HepG2 (cell line): ENCODE data around the gene MAST1. TPM values are rescaled to one million over a fixed set of nuclear protein-coding genes. Genes with fewer than 3 reads are reported as not detected.

Experiments used
- HNF1A ChIP-seq, 2 experiments: sonication (generic) in 1 of 2; formaldehyde crosslinking in 1 of 2; IDR thresholded peaks; 2 replicates each; pipeline versions ENCODE4 v1.4.0 to v1.6.1; 2016 to 2020; ENCODE audit warnings: borderline replicate concordance in 1 of 2, low read depth in 1 of 2, mild to moderate bottlenecking in 1 of 2, missing genetic modification reagents in 1 of 2
- LRRFIP1 ChIP-seq: sonication (generic); formaldehyde crosslinking; conservative IDR thresholded peaks from 2 replicates; pipeline ENCODE4 v1.4.0; 2020; ENCODE audit warnings: missing genetic modification reagents
- MIXL1 ChIP-seq: IDR thresholded peaks from 2 replicates; pipeline ENCODE4 v1.6.1; 2016
- MLLT10 ChIP-seq: sonication (generic); formaldehyde crosslinking; IDR thresholded peaks from 2 replicates; pipeline ENCODE4 v1.4.0; 2020; ENCODE audit warnings: missing genetic modification reagents
- NR2C2 ChIP-seq: sonication (generic); formaldehyde crosslinking; IDR thresholded peaks from 2 replicates; pipeline ENCODE4 v1.4.0; 2020; ENCODE audit warnings: missing genetic modification reagents, mild to moderate bottlenecking, moderate library complexity, borderline replicate concordance
- SALL2 ChIP-seq: sonication (generic); formaldehyde crosslinking; IDR thresholded peaks from 2 replicates; pipeline ENCODE4 v1.8.1; 2023; ENCODE audit warnings: mild to moderate bottlenecking, missing genetic modification reagents, inconsistent platforms
- YEATS4 ChIP-seq: sonication (generic); formaldehyde crosslinking; IDR thresholded peaks from 2 replicates; pipeline ENCODE4 v1.4.0; 2020; ENCODE audit warnings: missing genetic modification reagents, borderline replicate concordance
- ZNF430 ChIP-seq: sonication (generic); formaldehyde crosslinking; IDR thresholded peaks from 2 replicates; pipeline ENCODE4 v1.9.0; 2021; ENCODE audit warnings: mild to moderate bottlenecking, missing genetic modification reagents
- polyA plus RNA-seq, 8 experiments: library from polyadenylated mRNA; depleted of rRNA in 3 of 8; stranded (reverse) in 7 of 8; unstranded in 1 of 8; fragments of >200 nt; fragmentation: Illumina TruSeq in 4 of 8; extraction: Trizol in 4 of 8; gene quantifications; 2 replicates each; pipeline versions ENCODE4 v1.2.1 to v1.2.3, GENCODE V29; 2011 to 2016; ENCODE audit warnings: low read depth in 4 of 8, missing spikeins in 1 of 8, mixed read lengths in 1 of 8; ENCODE audit not compliant: insufficient read depth in 1 of 8
- total RNA-seq, 5 experiments: library from RNA; depleted of rRNA; stranded (reverse); fragments of >200 nt; fragmentation: Illumina TruSeq; extraction: Trizol; gene quantifications; 2 replicates each; pipeline ENCODE4 v1.2.3, GENCODE V29; 2016; ENCODE audit warnings: low read depth in 1 of 5
- TF ChIP-seq, protein P1 (sequence below): sonication (generic); formaldehyde crosslinking; IDR thresholded peaks from 2 replicates; pipeline ENCODE4 v1.5.1; 2020; ENCODE audit warnings: missing genetic modification reagents, mild to moderate bottlenecking, borderline replicate concordance

The MAST1 gene
- total and polyA plus RNA-seq, 2 of the 13 experiments (the other 11 are each of a cell fraction or from before 2014, with no cell fraction given), result 0.73 to 4.7 TPM

DNA sequence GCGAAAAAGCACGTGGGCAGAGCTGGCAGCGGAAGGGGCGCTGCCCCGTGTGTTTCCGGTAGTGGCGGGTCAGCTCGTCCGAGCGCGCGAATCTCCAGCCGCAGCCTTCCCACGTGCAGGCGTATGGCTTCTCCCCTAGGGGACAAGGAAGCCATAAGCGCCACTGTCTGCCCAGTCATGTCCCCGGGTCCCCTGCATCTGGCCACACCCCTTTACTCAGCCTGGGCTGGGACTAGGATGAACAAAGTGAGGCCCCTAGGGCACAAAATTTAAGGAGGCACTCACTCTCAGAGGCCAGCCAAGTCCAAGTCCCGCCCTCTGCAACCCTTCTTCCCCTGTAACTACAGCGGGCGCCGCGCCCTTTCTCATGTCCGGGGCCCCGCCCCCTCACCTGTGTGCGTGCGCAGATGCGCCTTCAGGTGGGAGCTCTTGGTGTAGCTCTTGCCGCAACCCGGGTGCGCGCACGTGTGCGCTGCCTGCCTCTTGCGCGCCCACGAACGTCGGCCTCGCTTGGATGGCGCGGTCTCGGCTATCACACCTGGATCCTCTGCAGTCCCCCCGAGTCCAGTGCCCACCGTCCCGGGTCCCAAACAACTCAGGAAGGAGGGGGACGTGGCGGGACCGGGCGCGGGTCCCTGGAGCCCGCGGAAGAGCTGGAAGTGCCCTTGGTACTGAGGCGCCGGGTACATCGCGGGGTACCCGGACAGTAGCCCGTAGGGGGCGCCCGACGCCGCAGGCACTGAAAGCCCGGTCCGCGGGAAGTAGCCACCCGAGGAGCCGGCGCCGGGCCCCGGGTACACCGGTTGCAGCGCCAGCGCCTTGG, 46.8 kb downstream of the MAST1 start (continued):
- TF ChIP-seq SALL2 (CRISPR knock-in tag), result no peak
- TF ChIP-seq MIXL1 (CRISPR knock-in tag), result no peak
- no peak for TF ChIP-seq YEATS4 (CRISPR knock-in tag)
- TF ChIP-seq NR2C2 (CRISPR knock-in tag), result no peak
- TF ChIP-seq LRRFIP1 (CRISPR knock-in tag), result no peak
- TF ChIP-seq, protein P1, sequence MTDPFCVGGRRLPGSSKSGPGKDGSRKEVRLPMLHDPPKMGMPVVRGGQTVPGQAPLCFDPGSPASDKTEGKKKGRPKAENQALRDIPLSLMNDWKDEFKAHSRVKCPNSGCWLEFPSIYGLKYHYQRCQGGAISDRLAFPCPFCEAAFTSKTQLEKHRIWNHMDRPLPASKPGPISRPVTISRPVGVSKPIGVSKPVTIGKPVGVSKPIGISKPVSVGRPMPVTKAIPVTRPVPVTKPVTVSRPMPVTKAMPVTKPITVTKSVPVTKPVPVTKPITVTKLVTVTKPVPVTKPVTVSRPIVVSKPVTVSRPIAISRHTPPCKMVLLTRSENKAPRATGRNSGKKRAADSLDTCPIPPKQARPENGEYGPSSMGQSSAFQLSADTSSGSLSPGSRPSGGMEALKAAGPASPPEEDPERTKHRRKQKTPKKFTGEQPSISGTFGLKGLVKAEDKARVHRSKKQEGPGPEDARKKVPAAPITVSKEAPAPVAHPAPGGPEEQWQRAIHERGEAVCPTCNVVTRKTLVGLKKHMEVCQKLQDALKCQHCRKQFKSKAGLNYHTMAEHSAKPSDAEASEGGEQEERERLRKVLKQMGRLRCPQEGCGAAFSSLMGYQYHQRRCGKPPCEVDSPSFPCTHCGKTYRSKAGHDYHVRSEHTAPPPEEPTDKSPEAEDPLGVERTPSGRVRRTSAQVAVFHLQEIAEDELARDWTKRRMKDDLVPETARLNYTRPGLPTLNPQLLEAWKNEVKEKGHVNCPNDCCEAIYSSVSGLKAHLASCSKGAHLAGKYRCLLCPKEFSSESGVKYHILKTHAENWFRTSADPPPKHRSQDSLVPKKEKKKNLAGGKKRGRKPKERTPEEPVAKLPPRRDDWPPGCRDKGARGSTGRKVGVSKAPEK, result no peak
- no peak for TF ChIP-seq ZNF430 (CRISPR knock-in tag)
- no peak for TF ChIP-seq MLLT10 (CRISPR knock-in tag)
- TF ChIP-seq HNF1A (IDR thresholded peaks at IDR 0.05; ENCODE audit: low read depth), result no peak
- no peak for TF ChIP-seq HNF1A (CRISPR knock-in tag; IDR thresholded peaks at IDR 0.05; ENCODE audit: borderline replicate concordance)
